HepG2 (cell line): Measurements from ENCODE around the gene RBM12. TPM values are rescaled to one million over a fixed set of nuclear protein-coding genes. Genes with fewer than 3 reads are reported as not detected.

ENCODE experiments used
- AFF4 ChIP-seq: sonication (generic); formaldehyde crosslinking; IDR thresholded peaks from 2 replicates; pipeline ENCODE4 v1.4.0; 2020; ENCODE audit warnings: missing genetic modification reagents
- BRCA1 ChIP-seq: sonication (generic); formaldehyde crosslinking; IDR thresholded peaks from 2 replicates; pipeline ENCODE4 v1.4.0; 2020; ENCODE audit warnings: missing genetic modification reagents
- CENPT ChIP-seq: sonication (generic); formaldehyde crosslinking; IDR thresholded peaks from 2 replicates; pipeline ENCODE4 v1.8.0; 2022; ENCODE audit warnings: low read depth, mild to moderate bottlenecking, moderate library complexity, missing genetic modification reagents
- FOSL2 ChIP-seq: sonication (generic); formaldehyde crosslinking; IDR thresholded peaks from 2 replicates; pipeline ENCODE4 v1.4.0; 2020; ENCODE audit warnings: missing genetic modification reagents
- FOXO1 ChIP-seq: sonication (generic); formaldehyde crosslinking; IDR thresholded peaks from 2 replicates; pipeline ENCODE4 v1.4.0; 2020; ENCODE audit warnings: missing genetic modification reagents
- GMEB2 ChIP-seq: IDR thresholded peaks from 2 replicates; pipeline ENCODE4 v1.6.1; 2016; ENCODE audit warnings: missing biosample characterization, missing genetic modification reagents, low read depth
- HNRNPUL1 ChIP-seq: fragments of 200-400 bp; formaldehyde crosslinking; IDR thresholded peaks from 2 replicates; pipeline ENCODE4 v1.6.1; 2017; ENCODE audit warnings: low read depth, mild to moderate bottlenecking, low read length, moderate library complexity
- KDM5B ChIP-seq: sonication (generic); formaldehyde crosslinking; IDR thresholded peaks from 2 replicates; pipeline ENCODE4 v1.4.0; 2020; ENCODE audit warnings: missing genetic modification reagents, mild to moderate bottlenecking, borderline replicate concordance
- KLF15 ChIP-seq: sonication (generic); formaldehyde crosslinking; IDR thresholded peaks from 2 replicates; pipeline ENCODE4 v1.8.1; 2023; ENCODE audit warnings: borderline replicate concordance, mild to moderate bottlenecking, inconsistent platforms, missing genetic modification reagents, mixed read lengths
- MAFK ChIP-seq, 2 experiments: IDR thresholded peaks in 1 of 2; conservative IDR thresholded peaks in 1 of 2; 2 replicates each; pipeline ENCODE4 v1.6.1; 2011; ENCODE audit warnings: improper control_type of control experiment in 2 of 2, low read length in 2 of 2
- NBN ChIP-seq: fragments of 450-650 bp; conservative IDR thresholded peaks from 2 replicates; pipeline ENCODE4 v1.6.1; 2017
- NFE2L2 ChIP-seq: fragments of 150-350 bp; IDR thresholded peaks from 2 replicates; pipeline ENCODE4 v1.6.1; 2014; ENCODE audit warnings: low read length
- NFIB ChIP-seq: sonication (generic); formaldehyde crosslinking; IDR thresholded peaks from 2 replicates; pipeline ENCODE4 v1.9.0; 2021; ENCODE audit warnings: missing genetic modification reagents, mild to moderate bottlenecking, borderline replicate concordance
- NFRKB ChIP-seq: fragments of 450-650 bp; IDR thresholded peaks from 2 replicates; pipeline ENCODE4 v1.6.1; 2017
- STAT6 ChIP-seq: sonication (generic); formaldehyde crosslinking; IDR thresholded peaks from 2 replicates; pipeline ENCODE4 v1.4.0; 2020; ENCODE audit warnings: missing genetic modification reagents, mild to moderate bottlenecking, borderline replicate concordance
- TAF15 ChIP-seq: fragments of 200-400 bp; formaldehyde crosslinking; IDR thresholded peaks from one replicate; pipeline ENCODE4 v1.6.1; 2018; ENCODE audit warnings: mild to moderate bottlenecking, low read depth, low read length; ENCODE audit not compliant: poor library complexity, severe bottlenecking
- ZBTB37 ChIP-seq: sonication (generic); formaldehyde crosslinking; IDR thresholded peaks from 2 replicates; pipeline ENCODE4 v1.4.0; 2020; ENCODE audit warnings: mild to moderate bottlenecking, missing genetic modification reagents
- ZKSCAN5 ChIP-seq: sonication (generic); formaldehyde crosslinking; IDR thresholded peaks from 2 replicates; pipeline ENCODE4 v1.5.1; 2020; ENCODE audit warnings: mild to moderate bottlenecking, missing genetic modification reagents
- ZNF33B ChIP-seq: sonication (generic); formaldehyde crosslinking; IDR thresholded peaks from 2 replicates; pipeline ENCODE4 v1.5.1; 2020; ENCODE audit warnings: mild to moderate bottlenecking, missing genetic modification reagents
- ZNF672 ChIP-seq: sonication (generic); formaldehyde crosslinking; IDR thresholded peaks from 2 replicates; pipeline ENCODE4 v1.8.1; 2022; ENCODE audit warnings: missing genetic modification reagents
- polyA plus RNA-seq, 8 experiments: library from polyadenylated mRNA; depleted of rRNA in 3 of 8; stranded (reverse) in 7 of 8; unstranded in 1 of 8; fragments of >200 nt; fragmentation: Illumina TruSeq in 4 of 8; extraction: Trizol in 4 of 8; gene quantifications; 2 replicates each; pipeline versions ENCODE4 v1.2.1 to v1.2.3, GENCODE V29; 2011 to 2016; ENCODE audit warnings: low read depth in 4 of 8, missing spikeins in 1 of 8, mixed read lengths in 1 of 8; ENCODE audit not compliant: insufficient read depth in 1 of 8
- total RNA-seq, 5 experiments: library from RNA; depleted of rRNA; stranded (reverse); fragments of >200 nt; fragmentation: Illumina TruSeq; extraction: Trizol; gene quantifications; 2 replicates each; pipeline ENCODE4 v1.2.3, GENCODE V29; 2016; ENCODE audit warnings: low read depth in 1 of 5
- TF ChIP-seq, protein P1 (sequence below): sonication (generic); formaldehyde crosslinking; IDR thresholded peaks from 2 replicates; pipeline ENCODE4 v1.8.1; 2023; ENCODE audit warnings: mild to moderate bottlenecking, inconsistent platforms, moderate library complexity, missing genetic modification reagents, borderline replicate concordance

The RBM12 gene
- total and polyA plus RNA-seq, 2 of the 13 experiments (the other 11 are each of a cell fraction or from before 2014, with no cell fraction given): 97.9 to 104 TPM

GRCh38 chr20:35695245-35695749 is 30.6 kb upstream of the RBM12 start (continued):
- TF ChIP-seq ZKSCAN5 (CRISPR knock-in tag) (no peak), ZBTB37 (CRISPR knock-in tag) (no peak), TAF15 (no peak), HNRNPUL1 (no peak), GMEB2 (CRISPR knock-in tag) (no peak), AFF4 (CRISPR knock-in tag) (no peak), KLF15 (CRISPR knock-in tag) (no peak), BRCA1 (no peak), KDM5B (no peak), NFE2L2 (no peak), MAFK (conservative IDR thresholded peaks at IDR 0.05 in 1 of 2, IDR thresholded peaks at IDR 0.05 in 1 of 2; ENCODE audit: low read length in 2 of 2) (no peak), FOSL2 (peak; percentile 77), STAT6 (CRISPR knock-in tag) (no peak), ZNF33B (CRISPR knock-in tag) (no peak), CENPT (CRISPR knock-in tag) (no peak), FOXO1 (peak; percentile 60; the same call in 1 of the 2 replicates), ZNF672 (CRISPR knock-in tag) (no peak), NFRKB (no peak), NFIB (no peak), NBN (no peak)
- TF ChIP-seq, protein P1, sequence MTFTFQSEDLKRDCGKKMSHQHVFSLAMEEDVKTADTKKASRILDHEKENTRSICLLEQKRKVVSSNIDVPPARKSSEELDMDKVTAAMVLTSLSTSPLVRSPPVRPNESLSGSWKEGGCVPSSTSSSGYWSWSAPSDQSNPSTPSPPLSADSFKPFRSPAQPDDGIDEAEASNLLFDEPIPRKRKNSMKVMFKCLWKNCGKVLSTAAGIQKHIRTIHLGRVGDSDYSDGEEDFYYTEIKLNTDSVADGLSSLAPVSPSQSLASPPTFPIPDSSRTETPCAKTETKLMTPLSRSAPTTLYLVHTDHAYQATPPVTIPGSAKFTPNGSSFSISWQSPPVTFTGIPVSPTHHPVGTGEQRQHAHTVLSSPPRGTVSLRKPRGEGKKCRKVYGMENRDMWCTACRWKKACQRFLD (CRISPR knock-in tag): no peak
